Activated naive CD8-positive, alpha-beta T cell (primary cell): ENCODE data around the gene GLO1.
"Not testable (repeated sequence)": the region's sequence is repeated elsewhere in the genome, so short reads cannot be mapped to it uniquely, and the experiment has no call there.

Experiments used
- H3K27ac Mint-ChIP-seq: one replicate; pipeline ENCODE4 v1.8.0; 2021; ENCODE audit warnings: mixed read lengths
- H3K27me3 Mint-ChIP-seq: one replicate; pipeline ENCODE4 v1.8.0; 2021; ENCODE audit warnings: mixed read lengths
- H3K36me3 Mint-ChIP-seq: one replicate; pipeline ENCODE4 v1.8.0; 2021; ENCODE audit warnings: mixed read lengths
- H3K4me1 Mint-ChIP-seq: one replicate; pipeline ENCODE4 v1.8.0; 2021; ENCODE audit warnings: low read depth, mixed read lengths
- H3K4me3 Mint-ChIP-seq: one replicate; pipeline ENCODE4 v1.8.0; 2021; ENCODE audit warnings: mild to moderate bottlenecking, mixed read lengths
- H3K9me3 Mint-ChIP-seq: one replicate; pipeline ENCODE4 v1.8.0; 2021; ENCODE audit warnings: low read depth, mixed read lengths

The GLO1 gene

GRCh38 chr6:38719358-38719757, 16.4 kb upstream of the GLO1 start:
- Mint-ChIP-seq H3K36me3 (no peaks in the 10 kb centered on the region), H3K4me1 (peaks cover 9% of the 10 kb centered on the region), H3K9me3 (peaks cover 8% of the 10 kb centered on the region), H3K4me3 (no peak overlapping the region), H3K27ac (no peak overlapping the region), H3K27me3 (peaks cover 32% of the 10 kb centered on the region)

DNA sequence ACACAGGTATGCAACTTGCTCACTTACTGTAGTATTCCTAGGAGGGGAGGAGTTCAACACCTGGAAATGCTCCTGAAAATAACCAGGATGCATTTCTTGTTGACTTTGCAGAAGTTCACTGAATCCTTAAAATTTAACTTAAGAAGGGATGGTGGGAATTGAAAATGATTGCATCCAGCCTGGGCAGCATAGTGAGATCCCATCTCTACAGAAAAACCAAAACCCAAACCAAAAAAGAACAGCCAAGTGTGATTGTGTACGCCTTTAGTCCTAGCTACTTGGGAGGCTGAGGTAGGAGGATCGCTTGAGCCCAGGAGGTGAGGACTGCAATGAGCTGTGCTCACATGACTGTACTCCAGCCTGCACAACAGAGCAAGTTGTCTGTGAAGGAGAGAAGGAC, 13.9 kb upstream of the GLO1 start:
- Mint-ChIP-seq H3K36me3 (no peaks in the 10 kb centered on the region), H3K4me1 (peaks cover 20% of the 10 kb centered on the region), H3K27ac (no peak overlapping the region), H3K27me3 (peaks cover 31% of the 10 kb centered on the region), H3K9me3 (peaks cover 8% of the 10 kb centered on the region), H3K4me3 (peak overlapping the region; percentile 60)

GRCh38 chr6:38715016-38715689, 12.2 kb upstream of the GLO1 start, which contains the start of gene DNAH8:
Gene DNAH8, plus strand, starts transcription at chr6:38715311. Its CDS starts 7,499 bp downstream, at chr6:38722810.
- peaks cover 20% of the 10 kb centered on the region for H3K4me1 Mint-ChIP-seq

GRCh38 chr6:38714239-38715015, 11.5 kb upstream of the GLO1 start:
- H3K9me3 Mint-ChIP-seq = no peaks in the 10 kb centered on the region
- H3K4me1 Mint-ChIP-seq = peaks cover 20% of the 10 kb centered on the region
- peak overlapping the region; percentile 74 for H3K27ac Mint-ChIP-seq
- H3K36me3 Mint-ChIP-seq = no peaks in the 10 kb centered on the region
- H3K4me3 Mint-ChIP-seq = peak overlapping the region; percentile 66
- peaks cover 18% of the 10 kb centered on the region for H3K27me3 Mint-ChIP-seq

More at GRCh38 chr6:38715016-38715689, 12.2 kb upstream of the GLO1 start, which contains the start of gene DNAH8:
- Mint-ChIP-seq H3K27ac (peak within 1 kb of the TSS; percentile 74), H3K4me3 (peak within 1 kb of the TSS; percentile 73), H3K27me3 (peaks cover 22% of the 10 kb centered on the region), H3K9me3 (no peaks in the 10 kb centered on the region), H3K36me3 (no peaks in the 10 kb centered on the region)

GRCh38 chr6:38713812-38714211, 10.9 kb upstream of the GLO1 start:
- peak overlapping the region; percentile 59 for H3K27ac Mint-ChIP-seq
- peaks cover 13% of the 10 kb centered on the region for H3K27me3 Mint-ChIP-seq

DNA sequence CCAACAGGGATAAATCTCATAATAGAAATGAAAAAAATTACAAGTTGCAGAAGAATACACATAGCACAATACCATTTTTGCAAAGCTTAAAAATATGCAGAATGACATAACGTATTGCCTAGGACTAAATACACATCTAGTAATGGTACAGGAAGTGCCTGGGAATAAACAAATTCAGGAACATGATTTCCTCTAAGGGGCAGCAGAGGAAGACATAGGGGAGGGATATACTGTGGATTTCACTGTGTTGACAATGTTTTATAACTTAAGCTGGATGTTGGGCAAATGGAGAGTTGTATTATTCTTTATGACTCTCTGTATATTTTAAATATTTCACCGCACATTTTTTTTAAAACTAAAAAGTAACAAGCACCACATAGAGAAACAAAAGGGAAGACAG, 5.6 kb upstream of the GLO1 start:
- Mint-ChIP-seq H3K9me3 (no peaks in the 10 kb centered on the region), H3K27ac (no peak overlapping the region), H3K4me1 (peaks cover 3% of the 10 kb centered on the region), H3K36me3 (no peaks in the 10 kb centered on the region), H3K27me3 (peaks cover 2% of the 10 kb centered on the region), H3K4me3 (no peak overlapping the region)

More at GRCh38 chr6:38713812-38714211, 10.9 kb upstream of the GLO1 start:
- no peaks in the 10 kb centered on the region for H3K36me3 Mint-ChIP-seq
- no peaks in the 10 kb centered on the region for H3K9me3 Mint-ChIP-seq
- H3K4me1 Mint-ChIP-seq = peaks cover 20% of the 10 kb centered on the region
- peak overlapping the region; percentile 66 for H3K4me3 Mint-ChIP-seq

DNA sequence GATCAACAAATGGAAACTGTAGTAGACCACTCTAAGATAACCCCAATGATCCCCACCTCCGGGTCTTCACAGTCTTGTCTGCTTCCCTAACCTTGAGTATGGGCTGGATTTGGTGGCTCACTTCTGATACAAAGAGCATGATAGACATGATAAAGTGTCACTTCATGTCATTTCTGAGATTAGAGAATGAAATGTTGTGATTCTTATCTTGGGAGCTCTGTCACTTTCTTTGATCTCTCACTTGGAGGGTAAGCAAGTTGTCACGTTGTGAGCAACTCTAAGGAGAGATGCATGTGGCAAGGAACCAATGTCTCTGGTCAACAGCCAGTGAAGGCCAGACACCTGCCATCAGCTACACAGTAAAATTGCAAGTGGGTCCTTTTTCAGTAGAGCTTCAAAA, 3.0 kb upstream of the GLO1 start:
- H3K9me3 Mint-ChIP-seq = peaks cover 5% of the 10 kb centered on the region
- H3K27ac Mint-ChIP-seq = no peak overlapping the region
- H3K36me3 Mint-ChIP-seq = peaks cover 3% of the 10 kb centered on the region
- peaks cover 2% of the 10 kb centered on the region for H3K27me3 Mint-ChIP-seq
- H3K4me3 Mint-ChIP-seq = no peak overlapping the region
- peaks cover 16% of the 10 kb centered on the region for H3K4me1 Mint-ChIP-seq

DNA sequence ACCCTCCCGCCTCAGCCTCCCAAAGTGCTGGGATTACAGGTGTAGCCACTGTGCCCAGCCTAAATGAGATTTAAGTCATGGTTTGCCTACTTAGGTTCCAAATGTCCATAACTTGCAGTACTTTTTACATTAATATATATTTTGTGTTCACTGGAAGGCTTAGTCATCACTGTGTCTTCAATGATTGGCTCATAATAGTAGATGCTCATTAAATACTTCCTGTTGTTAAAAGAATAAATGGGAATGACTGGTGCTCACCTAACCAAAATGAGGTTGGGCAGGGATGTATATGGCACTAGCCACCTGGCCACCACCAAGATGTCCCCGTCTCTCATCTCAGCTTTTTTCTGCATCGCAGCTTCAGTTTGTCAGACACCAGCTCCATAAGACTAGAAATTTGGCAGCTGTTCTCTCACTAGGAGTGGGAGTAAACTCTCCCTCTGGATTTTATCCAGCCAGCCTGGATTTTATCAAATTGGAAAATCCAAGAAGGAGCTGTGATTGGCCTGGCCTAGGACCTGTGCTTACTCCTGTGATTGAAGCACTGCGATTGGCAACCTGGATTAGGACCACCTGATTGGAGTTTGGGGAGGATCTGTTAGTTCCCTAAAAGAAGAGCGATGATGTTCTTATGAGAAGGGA, 1.1 kb upstream of the GLO1 start:
- H3K4me3 Mint-ChIP-seq = no peak overlapping the region
- H3K4me1 Mint-ChIP-seq = peaks cover 21% of the 10 kb centered on the region
- peaks cover 10% of the 10 kb centered on the region for H3K36me3 Mint-ChIP-seq

DNA sequence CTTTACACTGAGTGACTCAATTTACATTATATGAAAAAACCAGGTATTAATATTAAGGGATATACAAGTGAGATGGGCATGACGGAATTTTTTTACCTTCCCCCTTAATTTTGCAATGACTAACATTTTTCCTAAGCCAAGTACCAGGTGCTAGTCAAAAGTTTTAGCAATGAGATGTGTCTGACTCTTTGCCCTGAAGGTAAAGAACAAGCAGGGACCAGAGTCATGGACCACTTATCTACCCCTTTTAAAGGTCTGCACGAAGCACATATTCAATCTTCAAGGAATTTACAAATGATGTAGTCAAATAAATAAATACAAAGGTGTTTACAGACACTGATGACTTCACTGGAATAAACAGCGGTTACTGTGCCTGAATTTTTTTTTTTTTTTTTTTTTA, 1.4 kb downstream of the GLO1 start:
- Mint-ChIP-seq H3K4me3 (peak overlapping the region; percentile 97), H3K27ac (peak overlapping the region; percentile 23), H3K9me3 (peaks cover 15% of the 10 kb centered on the region), H3K36me3 (peaks cover 19% of the 10 kb centered on the region), H3K4me1 (peaks cover 28% of the 10 kb centered on the region), H3K27me3 (no peaks in the 10 kb centered on the region)

More for the DNA sequence above, 1.1 kb upstream of the GLO1 start:
- H3K27ac Mint-ChIP-seq = no peak overlapping the region
- peaks cover 2% of the 10 kb centered on the region for H3K27me3 Mint-ChIP-seq
- peaks cover 15% of the 10 kb centered on the region for H3K9me3 Mint-ChIP-seq

GRCh38 chr6:38699702-38700101, 3.2 kb downstream of the GLO1 start:
- H3K27me3 Mint-ChIP-seq, H3K27ac Mint-ChIP-seq, H3K4me3 Mint-ChIP-seq: not testable (repeated sequence)
- H3K36me3 Mint-ChIP-seq = peaks cover 19% of the 10 kb centered on the region
- H3K4me1 Mint-ChIP-seq = peaks cover 28% of the 10 kb centered on the region
- peaks cover 15% of the 10 kb centered on the region for H3K9me3 Mint-ChIP-seq

DNA sequence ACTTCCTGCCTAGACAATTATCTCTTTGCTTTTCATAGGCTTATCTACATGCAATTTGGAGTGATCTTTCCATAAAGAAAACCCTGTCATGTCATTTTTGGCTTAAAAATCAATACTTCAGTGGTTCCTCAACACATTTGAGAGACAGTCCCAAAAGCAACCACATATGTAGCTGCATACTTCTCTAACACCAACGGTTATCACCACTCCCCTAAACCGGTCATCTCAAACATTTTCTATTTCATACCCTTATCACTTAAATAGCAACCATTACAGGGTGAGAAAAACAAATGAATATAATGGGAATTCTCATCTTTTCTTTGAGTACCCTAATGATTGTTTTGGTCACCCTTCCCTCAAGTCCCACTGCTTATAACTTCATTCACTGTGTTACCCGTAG, 5.1 kb downstream of the GLO1 start:
- Mint-ChIP-seq H3K27ac (no peak overlapping the region), H3K36me3 (peaks cover 20% of the 10 kb centered on the region), H3K4me1 (peaks cover 25% of the 10 kb centered on the region), H3K9me3 (peaks cover 15% of the 10 kb centered on the region), H3K4me3 (no peak overlapping the region), H3K27me3 (no peaks in the 10 kb centered on the region)

DNA sequence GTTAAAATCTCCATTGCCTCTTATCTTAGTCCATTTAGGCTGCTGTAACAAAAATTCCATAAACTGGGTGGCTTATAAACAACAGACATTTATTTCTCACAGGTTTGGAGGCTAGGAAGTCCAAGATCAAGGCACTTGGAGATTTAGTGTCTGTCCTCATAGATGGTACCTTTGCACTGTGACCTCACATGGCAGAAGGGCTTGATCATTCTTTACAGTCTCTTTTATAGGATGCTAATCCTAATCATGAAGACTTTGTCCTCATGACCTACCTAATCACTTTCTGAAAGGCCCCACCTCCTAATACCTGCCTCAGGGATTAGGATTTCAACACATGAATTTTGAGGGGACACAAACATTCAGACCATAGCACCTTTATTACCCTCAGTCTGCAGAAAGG, 6.6 kb downstream of the GLO1 start:
- H3K36me3 Mint-ChIP-seq = peaks cover 19% of the 10 kb centered on the region
- H3K27ac Mint-ChIP-seq = no peak overlapping the region
- peaks cover 11% of the 10 kb centered on the region for H3K9me3 Mint-ChIP-seq
- no peaks in the 10 kb centered on the region for H3K27me3 Mint-ChIP-seq
- H3K4me3 Mint-ChIP-seq = no peak overlapping the region
- peaks cover 16% of the 10 kb centered on the region for H3K4me1 Mint-ChIP-seq

- peaks cover 19% of the 10 kb centered on the region for H3K36me3 Mint-ChIP-seq
- no peak overlapping the region for H3K4me3 Mint-ChIP-seq
- H3K27ac Mint-ChIP-seq = no peak overlapping the region
- H3K9me3 Mint-ChIP-seq = peaks cover 9% of the 10 kb centered on the region
- peaks cover 13% of the 10 kb centered on the region for H3K4me1 Mint-ChIP-seq
- no peaks in the 10 kb centered on the region for H3K27me3 Mint-ChIP-seq
Observed at GRCh38 chr6:38695933-38696332, 7.0 kb downstream of the GLO1 start.

DNA sequence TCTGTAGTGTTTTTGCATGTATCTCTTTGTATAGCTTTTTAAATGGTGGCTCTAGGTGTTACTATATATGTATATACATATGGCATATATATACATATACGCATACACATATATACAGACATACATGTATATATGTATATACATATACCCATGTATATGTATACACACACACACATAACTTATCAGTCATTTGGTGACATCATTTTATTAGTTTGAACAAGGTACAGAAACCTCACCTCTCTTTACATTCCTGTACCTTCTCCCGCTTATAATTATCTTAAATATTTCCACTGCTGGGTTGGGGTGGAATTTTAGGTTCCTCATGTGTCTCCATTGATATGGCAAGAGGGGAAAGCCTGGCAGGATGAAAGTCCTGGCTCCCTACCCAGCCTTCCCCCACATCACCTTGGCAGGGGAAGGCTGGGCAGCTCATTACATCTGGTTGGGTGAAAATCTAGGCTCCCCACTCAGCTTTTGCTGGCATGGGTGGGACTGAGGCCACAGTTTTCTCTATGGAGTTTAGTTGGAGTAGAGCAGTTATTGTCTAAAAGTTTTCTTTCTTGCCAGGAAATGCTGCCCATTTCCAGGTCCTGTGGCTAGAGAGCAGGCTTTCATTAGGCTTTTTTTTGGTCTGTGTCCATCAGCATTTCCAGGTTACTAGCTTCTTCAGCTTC, 7.6 kb downstream of the GLO1 start:
- Mint-ChIP-seq H3K36me3 (peaks cover 18% of the 10 kb centered on the region), H3K4me3 (no peak overlapping the region), H3K4me1 (peaks cover 12% of the 10 kb centered on the region), H3K9me3 (peaks cover 8% of the 10 kb centered on the region), H3K27me3 (no peaks in the 10 kb centered on the region), H3K27ac (no peak overlapping the region)
